ENCODE measurements around the gene USP3.
"Not testable (repeated sequence)": the region's sequence is repeated elsewhere in the genome, so short reads cannot be mapped to it uniquely, and the experiment has no call there.

- TF ChIP-seq CTCF (IDR thresholded peaks at IDR 0.05; ENCODE audit: insufficient read depth, low read length, poor library complexity, severe bottlenecking); EZH2phosphoT487 (conservative IDR thresholded peaks at IDR 0.05; ENCODE audit: low read length): not testable (repeated sequence)
These were observed 30.5 kb downstream of the USP3 start for GRCh38 chr15:63534888-63535287.
